Lung (tissue), 12 donors: ENCODE measurements around the gene SPTSSB. TPM values are rescaled to one million over a fixed set of nuclear protein-coding genes. Genes with fewer than 3 reads are reported as not detected.
A peak's percentile ranks its signal among the peaks of the same experiment; 100 is the strongest.

ENCODE experiments used
- ATAC-seq: fragments of 200-7000 bp; cut with Tn5 transposase; one replicate; pipeline ENCODE4 v1.9.1; 2020; ENCODE audit warnings: moderate number of reproducible peaks; ENCODE audit not compliant: insufficient read depth, low FRiP score
- DNase-seq, 3 donors: peaks; one replicate each; pipeline ENCODE4 v3.0.0-alpha.2; 2013 to 2017
- H3K27ac ChIP-seq, 2 donors: one replicate each; pipeline ENCODE4 v1.5.1; 2013; ENCODE audit warnings: mild to moderate bottlenecking in 2 of 2, moderate library complexity in 2 of 2, control low read depth in 1 of 2, inconsistent platforms in 1 of 2, low read depth in 1 of 2, low read length in 1 of 2
- H3K27me3 ChIP-seq, 3 donors: one replicate each; pipeline ENCODE4 v1.5.1; 2013; ENCODE audit warnings: low read length in 2 of 3; ENCODE audit not compliant: control insufficient read depth in 3 of 3, insufficient read depth in 3 of 3
- H3K36me3 ChIP-seq, 4 donors: one replicate each; pipeline ENCODE4 v1.5.1; 2013; ENCODE audit warnings: low read length in 4 of 4, mild to moderate bottlenecking in 1 of 4, moderate library complexity in 1 of 4; ENCODE audit not compliant: control insufficient read depth in 4 of 4, insufficient read depth in 4 of 4
- H3K4me1 ChIP-seq, 5 donors: one replicate each; pipeline ENCODE4 v1.5.1; 2013; ENCODE audit warnings: low read length in 5 of 5, mild to moderate bottlenecking in 2 of 5, moderate library complexity in 1 of 5; ENCODE audit not compliant: control insufficient read depth in 5 of 5, insufficient read depth in 5 of 5
- H3K4me3 ChIP-seq: one replicate; pipeline ENCODE4 v1.5.1; 2013; ENCODE audit warnings: mild to moderate bottlenecking, control low read depth, moderate library complexity
- H3K9ac ChIP-seq, 2 donors: one replicate each; pipeline ENCODE4 v1.5.1; 2013; ENCODE audit warnings: low read length in 2 of 2, control low read depth in 1 of 2; ENCODE audit not compliant: insufficient read depth in 1 of 2
- H3K9me3 ChIP-seq, 4 donors: one replicate each; pipeline ENCODE4 v1.5.1; 2013; ENCODE audit warnings: low read length in 3 of 4, mild to moderate bottlenecking in 1 of 4, moderate library complexity in 1 of 4; ENCODE audit not compliant: control insufficient read depth in 4 of 4, insufficient read depth in 3 of 4
- CTCF ChIP-seq: IDR thresholded peaks from 2 replicates; pipeline ENCODE4 v1.5.1; 2012; ENCODE audit warnings: mild to moderate bottlenecking; ENCODE audit errors: control extremely low read depth, extremely low read depth
- WGBS, 2 donors: extraction: QIAGEN DNeasy Blood & Tissue Kit; methylation state at CpG; one replicate each; pipeline ENCODE4 v1.1.7; 2013; 5-methylcytosine and 5-hydroxymethylcytosine counted together
- polyA plus RNA-seq, 2 donors: library from polyadenylated mRNA; stranded (reverse); fragments of 200-250 nt; gene quantifications; one replicate each; pipeline ENCODE4 v1.2.1, GENCODE V29; 2013
- total RNA-seq, 2 donors: library from RNA; depleted of rRNA in 1 of 2; stranded (reverse); fragments of >200 nt in 1 of 2; gene quantifications; one replicate each; pipeline ENCODE4 v1.2.1, GENCODE V29; 2014 to 2021
- donor health status: control.
- donor health status: control.
- donor health status: Bipolar disorder and iron deficiency.
- donor health status: healthy.
- donor health status: DM: yes; HTN: yes; CAD: no.

The SPTSSB gene
- total and polyA plus RNA-seq, 4 donors = 0.08 to 0.23 (median 0.20) TPM; not detected in 1

- peak in 1 of 3 donors; percentile 30 for DNase-seq
- no peak for ATAC-seq
These were observed 42.0 kb upstream of the SPTSSB start for GRCh38 chr3:161413127-161413854.

GRCh38 chr3:161412123-161412522 lies 40.8 kb upstream of the SPTSSB start:
- Histone ChIP-seq H3K4me1 (peaks cover 0 to 12% (median 4%) of the 10 kb centered on the region in 5 donors), H3K4me3 (no peak overlapping the region), H3K36me3 (no peaks in the 10 kb centered on the region), H3K27me3 (no peaks in the 10 kb centered on the region), H3K27ac (no peak overlapping the region), H3K9ac (no peak overlapping the region), H3K9me3 (no peaks in the 10 kb centered on the region)
- no peak for DNase-seq
- WGBS, 2 donors = 53 to 84% methylated on average over 1 of the region's 1 CpG
- no peak for ATAC-seq
- TF ChIP-seq CTCF = no peak

More at GRCh38 chr3:161413127-161413854, 42.0 kb upstream of the SPTSSB start:
- 70 to 89% methylated on average over 2 of the region's 2 CpGs for WGBS, 2 donors
- Histone ChIP-seq H3K36me3 (no peaks in the 10 kb centered on the region), H3K27ac (no peak overlapping the region), H3K4me1 (peaks cover 0 to 12% (median 4%) of the 10 kb centered on the region in 5 donors), H3K4me3 (no peak overlapping the region), H3K27me3 (no peaks in the 10 kb centered on the region), H3K9ac (no peak overlapping the region), H3K9me3 (no peaks in the 10 kb centered on the region)
- no peak for TF ChIP-seq CTCF

GRCh38 chr3:161409858-161410257 lies 38.5 kb upstream of the SPTSSB start:
- DNase-seq (no peak), ATAC-seq (no peak)
- Histone ChIP-seq H3K4me1 (peaks cover 0 to 10% (median 0%) of the 10 kb centered on the region in 5 donors), H3K9ac (no peak overlapping the region), H3K27me3 (no peaks in the 10 kb centered on the region), H3K9me3 (no peaks in the 10 kb centered on the region), H3K36me3 (no peaks in the 10 kb centered on the region), H3K27ac (no peak overlapping the region), H3K4me3 (no peak overlapping the region)
- no peak for TF ChIP-seq CTCF
- 87 to 92% methylated on average over 3 of the region's 3 CpGs for WGBS, 2 donors

- Histone ChIP-seq H3K27ac (no peak overlapping the region), H3K4me3 (no peak overlapping the region), H3K4me1 (peaks cover 0 to 10% (median 0%) of the 10 kb centered on the region in 5 donors), H3K36me3 (no peaks in the 10 kb centered on the region), H3K27me3 (no peaks in the 10 kb centered on the region), H3K9me3 (no peaks in the 10 kb centered on the region), H3K9ac (no peak overlapping the region)
- TF ChIP-seq CTCF = peak; percentile 29
- DNase-seq (peak; percentile 39 to 66 (median 64)), ATAC-seq (no peak)
- 24 to 26% methylated on average over 3 of the region's 3 CpGs for WGBS, 2 donors
These were observed 37.8 kb upstream of the SPTSSB start for GRCh38 chr3:161409069-161409468.
